ENCODE data around the gene PRKCE.

GRCh38 chr2:45606796-45607195, 44.7 kb upstream of the PRKCE start:
- TF ChIP-seq CTCF (conservative IDR thresholded peaks at IDR 0.05 in 1 of 2, IDR thresholded peaks at IDR 0.05 in 1 of 2; ENCODE audit: extremely low read depth in 1 of 2, insufficient read depth in 1 of 2, low read depth in 1 of 2, low read length in 2 of 2) (no peak), EZH2 (IDR thresholded peaks at IDR 0.05; ENCODE audit: borderline replicate concordance, low read length) (no peak)

Measured in mammary epithelial cell (primary cell).